D721Med (cell line): Measurements from ENCODE around the gene OR51A4.
"Not testable (repeated sequence)": the region's sequence is repeated elsewhere in the genome, so short reads cannot be mapped to it uniquely, and the experiment has no call there.

Experiments
- DNase-seq: peaks from one replicate; pipeline ENCODE4 v3.0.0; 2011; ENCODE audit warnings: low spot score; ENCODE audit not compliant: insufficient read length
- FAIRE-seq: peaks from 2 replicates; lab custom pipeline; 2011; peaks lifted over from hg19 to GRCh38; lab: Jason Lieb, UNC
- TF ChIP-seq, protein P1 (sequence below): IDR thresholded peaks from 2 replicates; pipeline ENCODE4 v1.5.1; 2012; ENCODE audit warnings: mild to moderate bottlenecking, control low read depth; ENCODE audit not compliant: insufficient read depth; ENCODE audit errors: missing control alignments

OR51A4 gene

DNA sequence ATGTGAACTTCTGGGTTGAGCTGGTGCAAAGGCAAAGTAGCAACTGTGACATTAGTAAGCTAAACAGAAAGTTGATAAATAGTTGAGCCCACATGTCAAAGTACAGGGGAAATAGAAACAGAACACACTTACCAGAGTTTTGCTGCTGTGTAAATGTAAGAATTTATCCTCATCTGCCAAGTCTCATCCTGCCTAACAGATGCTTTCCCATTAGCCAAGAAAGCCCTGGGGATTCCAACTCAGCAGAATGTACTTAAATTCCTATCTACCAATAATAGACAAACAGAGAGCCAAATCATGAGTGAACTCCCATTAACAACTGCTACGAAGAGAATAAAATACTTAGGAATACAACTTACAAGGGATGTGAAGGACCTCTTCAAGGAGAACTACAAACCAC is 15.4 kb upstream of the OR51A4 start:
- TF ChIP-seq, protein P1, sequence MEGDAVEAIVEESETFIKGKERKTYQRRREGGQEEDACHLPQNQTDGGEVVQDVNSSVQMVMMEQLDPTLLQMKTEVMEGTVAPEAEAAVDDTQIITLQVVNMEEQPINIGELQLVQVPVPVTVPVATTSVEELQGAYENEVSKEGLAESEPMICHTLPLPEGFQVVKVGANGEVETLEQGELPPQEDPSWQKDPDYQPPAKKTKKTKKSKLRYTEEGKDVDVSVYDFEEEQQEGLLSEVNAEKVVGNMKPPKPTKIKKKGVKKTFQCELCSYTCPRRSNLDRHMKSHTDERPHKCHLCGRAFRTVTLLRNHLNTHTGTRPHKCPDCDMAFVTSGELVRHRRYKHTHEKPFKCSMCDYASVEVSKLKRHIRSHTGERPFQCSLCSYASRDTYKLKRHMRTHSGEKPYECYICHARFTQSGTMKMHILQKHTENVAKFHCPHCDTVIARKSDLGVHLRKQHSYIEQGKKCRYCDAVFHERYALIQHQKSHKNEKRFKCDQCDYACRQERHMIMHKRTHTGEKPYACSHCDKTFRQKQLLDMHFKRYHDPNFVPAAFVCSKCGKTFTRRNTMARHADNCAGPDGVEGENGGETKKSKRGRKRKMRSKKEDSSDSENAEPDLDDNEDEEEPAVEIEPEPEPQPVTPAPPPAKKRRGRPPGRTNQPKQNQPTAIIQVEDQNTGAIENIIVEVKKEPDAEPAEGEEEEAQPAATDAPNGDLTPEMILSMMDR = no peak
- no peak for FAIRE-seq
- DNase-seq = no peak

- no peak for FAIRE-seq
- no peak for DNase-seq
- TF ChIP-seq, protein P1 = no peak
Measured at GRCh38 chr11:4960877-4961276, 13.5 kb upstream of the OR51A4 start.

GRCh38 chr11:4957396-4957795 is 10.0 kb upstream of the OR51A4 start:
- DNase-seq (no peak), FAIRE-seq (no peak)
- TF ChIP-seq, protein P1 = no peak

DNA sequence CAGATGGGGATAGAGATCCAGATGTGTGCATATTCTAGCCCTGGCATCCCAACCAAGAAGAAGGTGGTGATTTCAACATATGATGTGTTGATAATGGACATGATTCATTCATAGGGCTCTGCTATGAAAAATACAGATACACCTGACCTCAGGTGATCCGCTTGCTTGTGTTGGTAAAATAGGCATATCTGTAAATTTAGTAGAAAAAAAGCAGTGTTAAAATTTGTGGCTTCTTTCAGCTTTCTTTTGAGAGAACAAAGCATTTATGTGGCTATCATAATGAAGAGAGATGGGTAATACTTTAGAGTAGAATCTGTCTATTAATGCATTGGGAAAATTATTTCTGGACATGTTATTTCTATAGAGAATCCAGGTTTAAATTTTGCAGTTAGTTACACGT is 8.2 kb upstream of the OR51A4 start, which contains the start of gene OR51A2:
Gene OR51A2 (minus strand): TSS at position 101 of the 400 bp plus-strand sequence. CDS start 0 bp downstream, at position 101.
- not testable (repeated sequence) for FAIRE-seq, DNase-seq

DNA sequence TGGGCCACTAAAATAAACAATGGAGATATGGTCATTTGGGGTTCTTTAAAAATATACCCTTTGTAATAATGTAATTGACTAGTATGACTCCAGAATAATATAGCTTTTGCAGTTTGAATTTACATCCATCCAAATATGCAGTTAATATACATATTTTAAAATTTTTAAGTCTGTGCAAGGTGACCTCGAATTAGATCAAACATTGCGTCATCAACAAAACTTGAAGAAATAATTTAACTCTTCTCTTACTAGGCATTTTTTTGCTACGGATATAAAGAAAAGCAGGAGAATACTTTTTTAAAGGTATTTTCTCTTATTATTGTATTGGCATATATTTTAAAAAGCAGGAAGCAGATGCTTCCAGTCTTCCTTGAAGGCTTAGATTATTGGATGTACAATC is 10.7 kb downstream of the OR51A4 start:
- TF ChIP-seq, protein P1 = no peak
- FAIRE-seq = no peak

DNA sequence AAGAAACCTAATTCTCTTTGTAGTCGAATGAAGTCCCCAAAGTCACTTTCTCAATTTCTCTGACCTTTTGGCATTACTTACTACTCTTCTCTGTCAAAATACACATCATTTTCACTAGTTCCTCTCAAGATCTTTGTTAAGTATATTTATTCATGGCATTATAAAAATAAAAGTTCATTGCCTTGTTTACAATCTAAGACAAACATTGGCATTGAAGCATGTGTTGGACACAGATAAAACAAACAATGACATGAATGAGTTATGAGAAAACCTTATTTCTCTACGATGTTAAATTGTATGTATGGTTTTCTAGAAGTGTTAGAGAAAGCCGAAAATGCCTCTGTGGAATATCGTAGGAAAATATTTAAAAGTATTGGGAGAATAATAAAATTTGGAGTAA is 14.7 kb downstream of the OR51A4 start:
- TF ChIP-seq, protein P1 = no peak
- FAIRE-seq = no peak
- DNase-seq = no peak

More for the DNA sequence above, 10.7 kb downstream of the OR51A4 start:
- no peak for DNase-seq

GRCh38 chr11:4926608-4927007 is 20.8 kb downstream of the OR51A4 start:
- DNase-seq (no peak), FAIRE-seq (no peak)
- TF ChIP-seq, protein P1 = no peak

- DNase-seq = no peak
- FAIRE-seq = no peak
- TF ChIP-seq, protein P1 = no peak
Measured at GRCh38 chr11:4924239-4924638, 23.2 kb downstream of the OR51A4 start, which contains the start of gene OR51G1. TSS of gene OR51G1 (minus strand) at chr11:4924339. CDS start at chr11:4924339, 0 bp downstream.
